IPS DF 19.7 (cell line): ENCODE results near the gene UCK2.

Experiments
- DNase-seq: peaks from one replicate; pipeline ENCODE4 v3.0.0-alpha.2; 2013; ENCODE audit warnings: low read depth, low spot score

The UCK2 gene

GRCh38 chr1:165834229-165834628 is 6.8 kb downstream of the UCK2 start:
- no peak for DNase-seq

- no peak for DNase-seq
These were observed 7.5 kb downstream of the UCK2 start for GRCh38 chr1:165834881-165835280.

- DNase-seq, result no peak
These were observed 9.5 kb downstream of the UCK2 start for GRCh38 chr1:165836664-165837482.

GRCh38 chr1:165837838-165838364 is 10.5 kb downstream of the UCK2 start:
- DNase-seq, result no peak

- DNase-seq, result no peak
These were observed 13.0 kb downstream of the UCK2 start for GRCh38 chr1:165840423-165840822.

- no peak for DNase-seq
These were observed 14.2 kb downstream of the UCK2 start for GRCh38 chr1:165841582-165842017.

GRCh38 chr1:165842023-165842670 is 14.7 kb downstream of the UCK2 start:
- no peak for DNase-seq

GRCh38 chr1:165842671-165843129 is 15.3 kb downstream of the UCK2 start:
- DNase-seq, result no peak

- DNase-seq, result no peak
These were observed 15.9 kb downstream of the UCK2 start for GRCh38 chr1:165843304-165843703.

- no peak for DNase-seq
These were observed 16.8 kb downstream of the UCK2 start for GRCh38 chr1:165844114-165844798.

GRCh38 chr1:165844933-165845332 is 17.5 kb downstream of the UCK2 start:
- DNase-seq, result no peak

- no peak for DNase-seq
These were observed 18.2 kb downstream of the UCK2 start for GRCh38 chr1:165845569-165845968.

- no peak for DNase-seq
These were observed 18.8 kb downstream of the UCK2 start for GRCh38 chr1:165845992-165846748.

- no peak for DNase-seq
These were observed 20.1 kb downstream of the UCK2 start for GRCh38 chr1:165847486-165847885.

GRCh38 chr1:165849353-165850133 is 22.1 kb downstream of the UCK2 start:
- DNase-seq, result no peak

- no peak for DNase-seq
These were observed 23.7 kb downstream of the UCK2 start for GRCh38 chr1:165851034-165851658.

- no peak for DNase-seq
These were observed 25.5 kb downstream of the UCK2 start for GRCh38 chr1:165852871-165853270.

GRCh38 chr1:165853528-165854075 is 26.2 kb downstream of the UCK2 start:
- no peak for DNase-seq

GRCh38 chr1:165854101-165854845 is 26.9 kb downstream of the UCK2 start:
- no peak for DNase-seq
